ENCODE data around the gene AGFG2. TPM values are rescaled to one million over a fixed set of nuclear protein-coding genes. Genes with fewer than 3 reads are reported as not detected.
"Not testable (repeated sequence)": the region's sequence is repeated elsewhere in the genome, so short reads cannot be mapped to it uniquely, and the experiment has no call there.

The AGFG2 gene
- total RNA-seq, 1 experiment from 2014 or later: 4.1 TPM

- no peak for DNase-seq (ENCODE audit: extremely low read depth, low read depth)
Measured at GRCh38 chr7:100546926-100547800, 8.2 kb downstream of the AGFG2 start.

GRCh38 chr7:100547872-100548271, 8.9 kb downstream of the AGFG2 start:
- no peak for DNase-seq (ENCODE audit: extremely low read depth, low read depth)

- not testable (repeated sequence) for DNase-seq (ENCODE audit: extremely low read depth, low read depth)
Measured at GRCh38 chr7:100548446-100548845, 9.4 kb downstream of the AGFG2 start.

DNA sequence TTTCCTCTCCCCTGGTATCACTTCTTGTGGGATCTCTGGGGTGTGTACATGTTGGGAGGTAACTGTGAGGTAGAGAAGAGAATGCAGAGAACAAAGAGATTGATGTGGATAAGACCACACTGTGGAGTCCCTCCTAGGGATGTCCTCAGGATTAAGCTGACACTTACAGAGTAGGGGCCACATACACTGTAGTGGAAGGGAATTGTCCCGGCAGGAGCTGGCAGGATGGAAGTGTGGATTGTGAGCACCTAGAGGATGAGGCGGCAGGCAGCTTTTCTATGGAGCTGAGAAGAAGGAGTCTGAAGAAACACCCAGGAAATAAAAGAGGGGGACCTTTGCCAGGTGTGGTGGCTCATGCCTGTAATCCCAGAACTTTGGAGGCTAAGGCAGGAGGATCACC, 13.5 kb downstream of the AGFG2 start:
- no peak for DNase-seq (ENCODE audit: extremely low read depth, low read depth)

DNA sequence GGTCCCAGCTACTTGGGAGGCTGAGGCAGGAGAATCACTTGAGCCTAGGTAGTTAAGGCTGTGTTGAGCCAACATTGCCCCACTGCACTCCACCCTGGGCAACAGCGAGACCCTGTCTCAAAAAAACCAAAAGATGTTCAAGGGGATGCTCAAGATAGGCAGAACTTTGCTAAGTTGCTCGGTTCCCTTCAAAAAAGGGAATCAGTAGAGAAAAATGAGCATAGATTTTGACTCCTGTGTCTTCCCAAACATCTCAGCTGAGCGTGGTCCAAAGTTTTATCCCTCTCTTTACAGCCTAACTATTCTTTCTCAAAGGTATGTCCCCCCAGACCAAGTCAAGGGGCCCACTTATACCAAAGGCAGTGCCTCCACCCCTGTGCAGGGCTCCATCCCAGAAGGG, 14.0 kb downstream of the AGFG2 start:
- DNase-seq (ENCODE audit: extremely low read depth, low read depth): no peak

DNA sequence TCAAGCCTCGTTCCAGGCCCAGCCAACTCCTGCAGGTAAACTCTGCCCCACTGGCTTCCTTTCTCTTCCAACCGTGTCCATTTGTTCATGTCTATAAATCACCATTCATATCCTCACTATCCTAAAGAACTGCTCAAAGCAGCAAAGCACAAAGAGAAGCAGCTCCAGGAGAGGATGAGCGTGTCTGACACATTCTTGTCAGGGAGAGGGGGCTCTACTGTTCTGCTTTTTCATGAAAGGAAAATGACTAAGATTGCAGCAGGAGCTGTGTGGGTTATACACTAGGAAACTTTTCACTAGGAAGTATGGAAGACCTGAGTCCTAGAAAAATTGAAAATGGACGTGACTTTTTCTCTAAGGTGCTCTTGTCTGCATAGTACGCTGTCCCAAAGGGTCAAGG, 16.7 kb downstream of the AGFG2 start:
- no peak for DNase-seq (ENCODE audit: extremely low read depth, low read depth)

- no peak for DNase-seq (ENCODE audit: extremely low read depth, low read depth)
Measured at GRCh38 chr7:100556541-100556940, 17.5 kb downstream of the AGFG2 start.

DNA sequence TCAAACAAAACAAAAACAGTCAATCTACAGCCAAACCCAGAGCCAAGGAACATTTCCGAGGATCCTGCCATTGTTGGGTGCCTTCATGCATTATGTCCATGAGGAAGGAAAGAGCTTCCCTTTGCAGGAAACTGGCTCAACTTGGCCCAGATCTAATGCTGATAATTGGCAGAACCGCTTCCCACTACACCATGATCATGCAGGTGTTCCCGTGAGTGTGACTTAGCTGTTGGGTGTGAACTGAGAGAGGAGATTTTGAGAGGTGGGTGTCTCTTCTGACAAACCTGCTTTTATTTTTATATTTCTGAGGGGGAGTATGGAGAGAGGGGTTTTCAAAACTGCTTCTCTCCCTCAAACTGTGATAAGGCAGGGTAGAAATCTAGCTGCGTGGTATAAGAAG, 20.1 kb downstream of the AGFG2 start:
- DNase-seq (ENCODE audit: extremely low read depth, low read depth): no peak

DNA sequence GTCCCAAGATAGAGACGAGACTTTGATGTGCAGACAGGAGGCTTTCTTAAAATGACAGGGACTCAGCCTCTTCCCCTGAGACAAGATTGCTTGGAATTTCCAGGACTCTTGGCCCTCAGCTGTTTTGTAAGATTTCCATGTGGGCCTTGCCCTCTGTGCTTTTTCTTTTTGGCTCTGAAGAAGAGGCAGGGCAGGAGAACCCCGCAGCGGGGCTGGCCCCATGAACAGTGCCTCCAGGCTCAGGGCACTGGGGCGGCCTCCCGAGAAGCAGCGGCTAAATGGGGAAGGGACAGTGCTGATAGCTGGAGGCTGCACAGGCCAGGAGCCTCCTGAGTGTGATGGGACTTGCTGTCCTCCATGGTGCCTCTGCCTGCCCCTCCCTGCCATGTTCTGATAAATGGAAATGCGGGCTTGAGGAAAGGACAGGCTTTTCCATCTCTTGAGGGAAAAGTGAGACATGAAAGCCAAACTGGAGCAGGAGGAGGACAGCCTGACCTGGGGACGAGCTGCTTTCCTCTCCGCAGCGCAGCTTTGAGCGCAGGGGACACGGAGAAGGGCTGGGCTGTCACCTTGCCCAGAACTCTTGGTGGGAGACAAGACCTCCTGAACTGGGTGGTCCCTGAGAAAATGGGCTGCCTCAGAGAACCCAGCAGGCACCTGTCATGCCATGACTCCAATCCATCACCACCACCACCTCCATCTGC, 22.6 kb downstream of the AGFG2 start:
- no peak for DNase-seq (ENCODE audit: extremely low read depth, low read depth)

DNA sequence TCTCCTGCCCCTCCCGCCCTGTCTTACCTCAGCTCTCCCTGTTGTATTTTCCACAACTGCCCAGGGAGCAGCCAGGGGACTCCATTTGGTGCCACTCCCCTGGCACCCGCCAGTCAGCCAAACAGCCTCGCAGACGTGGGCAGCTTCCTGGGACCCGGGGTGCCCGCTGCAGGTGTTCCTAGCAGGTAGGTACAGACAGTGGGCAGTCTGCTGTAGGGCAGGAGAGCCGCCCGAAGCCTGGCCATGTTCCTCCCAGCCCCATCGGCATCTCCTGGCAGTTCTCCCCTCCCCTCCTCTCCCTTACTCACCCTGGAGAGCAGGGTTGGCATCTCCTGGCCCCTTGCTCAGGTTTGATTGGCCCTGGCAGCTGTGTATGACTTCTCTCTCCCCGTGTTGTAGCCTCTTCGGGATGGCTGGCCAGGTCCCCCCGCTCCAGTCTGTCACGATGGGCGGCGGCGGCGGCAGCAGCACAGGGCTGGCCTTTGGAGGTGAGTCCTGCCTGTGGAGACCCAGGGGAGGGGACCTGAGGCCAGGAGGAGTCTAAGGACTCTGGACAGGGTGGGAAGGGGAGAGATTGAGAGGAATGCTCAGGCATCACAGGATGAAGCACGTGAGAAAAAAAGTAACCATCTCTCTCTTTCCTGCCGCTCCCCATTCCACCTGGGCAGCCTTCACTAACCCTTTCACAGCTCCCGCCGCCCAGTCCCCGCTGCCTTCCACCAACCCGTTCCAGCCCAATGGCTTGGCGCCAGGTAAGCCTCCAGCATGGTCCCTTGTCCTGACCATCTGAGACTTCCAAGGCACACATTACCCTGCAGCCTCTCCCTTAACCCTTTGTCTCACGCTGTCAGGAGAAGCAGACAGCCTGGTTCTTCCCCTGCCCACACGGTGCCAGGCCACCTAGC, 23.4 kb downstream of the AGFG2 start:
- no peak for DNase-seq (ENCODE audit: extremely low read depth, low read depth)

GRCh38 chr7:100563100-100563564, 24.1 kb downstream of the AGFG2 start:
- no peak for DNase-seq (ENCODE audit: extremely low read depth, low read depth)

- DNase-seq (ENCODE audit: extremely low read depth, low read depth): peak; percentile 51
Measured at GRCh38 chr7:100563809-100564400, 24.9 kb downstream of the AGFG2 start.

- not testable (repeated sequence) for DNase-seq (ENCODE audit: extremely low read depth, low read depth)
Measured at GRCh38 chr7:100564405-100564804, 25.4 kb downstream of the AGFG2 start.

- no peak for DNase-seq (ENCODE audit: extremely low read depth, low read depth)
Measured at GRCh38 chr7:100565133-100565571, 26.1 kb downstream of the AGFG2 start.

GRCh38 chr7:100566018-100566531, 27.1 kb downstream of the AGFG2 start:
- no peak for DNase-seq (ENCODE audit: extremely low read depth, low read depth)

GRCh38 chr7:100567031-100567730, 28.2 kb downstream of the AGFG2 start:
- no peak for DNase-seq (ENCODE audit: extremely low read depth, low read depth)

- DNase-seq (ENCODE audit: extremely low read depth, low read depth): no peak
Measured at GRCh38 chr7:100567751-100568175, 28.8 kb downstream of the AGFG2 start.

DNA sequence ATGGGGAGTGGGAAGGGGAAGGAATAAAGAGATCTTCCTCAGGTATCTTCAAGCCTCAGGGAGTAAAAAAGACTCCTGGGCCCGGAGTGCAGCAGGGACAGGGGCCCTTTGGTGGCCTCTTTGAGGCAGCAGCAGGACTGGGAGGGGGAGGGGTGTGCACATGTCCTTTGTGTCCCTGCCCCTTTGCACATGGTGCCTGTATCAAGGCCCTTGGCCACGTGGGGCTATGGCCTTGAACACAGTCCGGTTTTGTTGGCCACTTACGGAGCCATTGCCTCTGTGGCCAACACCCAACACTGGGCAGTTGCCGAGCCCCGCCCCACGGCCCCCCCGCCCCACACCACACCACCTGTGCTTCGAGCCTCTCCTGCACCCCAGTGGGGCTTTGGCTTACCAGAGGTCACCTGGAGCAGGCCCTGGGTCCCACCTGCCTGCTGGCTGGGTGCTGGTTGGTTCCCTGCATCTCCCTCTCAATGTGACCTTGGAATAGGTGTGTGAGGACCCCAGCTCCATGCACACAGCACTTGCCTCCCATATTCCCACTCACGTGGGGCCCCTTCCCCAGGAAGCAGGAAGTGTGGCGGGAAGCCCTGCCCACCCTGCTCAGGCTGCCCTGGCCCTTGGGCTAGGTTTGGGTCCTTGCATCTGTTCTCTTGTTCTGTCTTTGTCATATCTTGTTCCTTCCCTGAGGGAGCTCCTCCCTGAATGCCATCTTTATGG, 29.3 kb downstream of the AGFG2 start:
- DNase-seq (ENCODE audit: extremely low read depth, low read depth): no peak
